Fibroblast of pulmonary artery (primary cell): ENCODE results near the gene CAMKV.

Experiments used
- DNase-seq: peaks from one replicate; pipeline ENCODE4 v3.0.0-alpha.2; 2010; ENCODE audit warnings: low read depth
- H3K4me3 ChIP-seq: replicated peaks from 2 replicates; pipeline ENCODE4 v1.5.1; 2011; ENCODE audit warnings: low read depth, mild to moderate bottlenecking, control low read depth, low read length, moderate library complexity
- CTCF ChIP-seq: IDR thresholded peaks from 2 replicates; pipeline ENCODE4 v1.5.1; 2011; ENCODE audit warnings: mild to moderate bottlenecking, control low read depth, low read length, inconsistent platforms; ENCODE audit errors: missing control alignments

Gene CAMKV

GRCh38 chr3:49867400-49867799 lies 2.3 kb downstream of the CAMKV start:
- DNase-seq = no peak
- TF ChIP-seq CTCF = no peak
- no peak overlapping the region for H3K4me3 ChIP-seq

GRCh38 chr3:49865198-49865784 lies 4.4 kb downstream of the CAMKV start:
- TF ChIP-seq CTCF = no peak
- H3K4me3 ChIP-seq = no peak overlapping the region
- no peak for DNase-seq

GRCh38 chr3:49864505-49864904 lies 5.2 kb downstream of the CAMKV start:
- no peak for TF ChIP-seq CTCF
- H3K4me3 ChIP-seq = no peak overlapping the region
- DNase-seq = no peak

GRCh38 chr3:49859576-49860305 lies 10.0 kb downstream of the CAMKV start:
- DNase-seq = no peak
- TF ChIP-seq CTCF = no peak

GRCh38 chr3:49856181-49857005 lies 13.3 kb downstream of the CAMKV start, which contains the start of gene TRAIP:
Gene TRAIP (minus strand): TSS chr3:49856564. CDS start chr3:49856453, 111 bp downstream.
- TF ChIP-seq CTCF = no peak
- DNase-seq = peak; percentile 93
- H3K4me3 ChIP-seq = peak within 1 kb of the TSS; percentile 77

More at GRCh38 chr3:49859576-49860305, 10.0 kb downstream of the CAMKV start:
- no peak overlapping the region for H3K4me3 ChIP-seq

- DNase-seq = no peak
- no peak for TF ChIP-seq CTCF
- H3K4me3 ChIP-seq = peak overlapping the region; percentile 77
These were observed 14.0 kb downstream of the CAMKV start for GRCh38 chr3:49855662-49856061.
